SK-N-SH treated with all-trans-retinoic acid at 6 μM for 48 hours (cell line): Measurements from ENCODE around the gene PRR5.

Experiments
- ATAC-seq: fragments of 200-7000 bp; cut with Tn5 transposase; 3 replicates; pipeline ENCODE4 v1.9.1; 2020; ENCODE audit warnings: mild to moderate bottlenecking, moderate library complexity
- ARNTL ChIP-seq: fragments of 450-650 bp; formaldehyde crosslinking; IDR thresholded peaks from 2 replicates; pipeline ENCODE4 v1.5.0; 2020; ENCODE audit warnings: low read depth, mild to moderate bottlenecking, moderate library complexity, borderline replicate concordance
- BACH2 ChIP-seq: fragments of 250-450 bp; sonication (Bioruptor Pico); IDR thresholded peaks from 2 replicates; pipeline ENCODE4 v1.9.0; 2021; ENCODE audit warnings: mild to moderate bottlenecking, borderline replicate concordance
- CSRNP3 ChIP-seq: fragments of 250-450 bp; sonication (Bioruptor Pico); IDR thresholded peaks from 2 replicates; pipeline ENCODE4 v1.5.1; 2021; ENCODE audit warnings: mild to moderate bottlenecking, moderate library complexity
- ESRRG ChIP-seq: fragments of 250-450 bp; sonication (Bioruptor Pico); IDR thresholded peaks from 2 replicates; pipeline ENCODE4 v1.6.1; 2021; ENCODE audit warnings: mild to moderate bottlenecking
- GLIS3 ChIP-seq: fragments of 250-450 bp; sonication (Bioruptor Pico); IDR thresholded peaks from 2 replicates; pipeline ENCODE4 v1.5.0; 2020; ENCODE audit warnings: mild to moderate bottlenecking, moderate library complexity
- ISL1 ChIP-seq: fragments of 250-450 bp; sonication (Bioruptor Pico); IDR thresholded peaks from 2 replicates; pipeline ENCODE4 v2.1.2; 2022; ENCODE audit warnings: mild to moderate bottlenecking, moderate library complexity
- OSR1 ChIP-seq: fragments of 250-450 bp; sonication (Bioruptor Pico); IDR thresholded peaks from 2 replicates; pipeline ENCODE4 v1.8.0; 2022; ENCODE audit warnings: moderate library complexity, mild to moderate bottlenecking, inconsistent platforms
- PATZ1 ChIP-seq: fragments of 250-450 bp; sonication (Bioruptor Pico); IDR thresholded peaks from 2 replicates; pipeline ENCODE4 v1.8.0; 2020; ENCODE audit warnings: mild to moderate bottlenecking, moderate library complexity, borderline replicate concordance
- POU6F1 ChIP-seq: fragments of 250-450 bp; sonication (Bioruptor Pico); IDR thresholded peaks from 2 replicates; pipeline ENCODE4 v1.8.0; 2021; ENCODE audit warnings: low read depth, mild to moderate bottlenecking, moderate library complexity, borderline replicate concordance
- PPARA ChIP-seq: fragments of 250-450 bp; sonication (Bioruptor Pico); IDR thresholded peaks from 2 replicates; pipeline ENCODE4 v1.5.0; 2020; ENCODE audit warnings: mild to moderate bottlenecking, borderline replicate concordance
- RARB ChIP-seq: fragments of 250-450 bp; sonication (Bioruptor Pico); IDR thresholded peaks from 2 replicates; pipeline ENCODE4 v1.8.0; 2021; ENCODE audit warnings: mild to moderate bottlenecking, moderate library complexity
- SNAI2 ChIP-seq: fragments of 250-450 bp; sonication (Bioruptor Pico); IDR thresholded peaks from 2 replicates; pipeline ENCODE4 v1.5.0; 2020; ENCODE audit warnings: mild to moderate bottlenecking, moderate library complexity
- TCF4 ChIP-seq: fragments of 250-450 bp; sonication (Bioruptor Pico); IDR thresholded peaks from 2 replicates; pipeline ENCODE4 v1.8.0; 2021; ENCODE audit warnings: mild to moderate bottlenecking, moderate library complexity, borderline replicate concordance
- TOX ChIP-seq: fragments of 250-450 bp; sonication (Bioruptor Pico); IDR thresholded peaks from 2 replicates; pipeline ENCODE4 v1.8.0; 2021; ENCODE audit warnings: mild to moderate bottlenecking, moderate library complexity, borderline replicate concordance
- TSHZ2 ChIP-seq: fragments of 250-450 bp; sonication (Bioruptor Pico); IDR thresholded peaks from 2 replicates; pipeline ENCODE4 v1.5.0; 2020; ENCODE audit warnings: mild to moderate bottlenecking, moderate library complexity
- ZFP3 ChIP-seq: fragments of 250-450 bp; sonication (Bioruptor Pico); IDR thresholded peaks from 2 replicates; pipeline ENCODE4 v1.5.0; 2020; ENCODE audit warnings: mild to moderate bottlenecking, moderate library complexity
- ZFP30 ChIP-seq: fragments of 450-650 bp; formaldehyde crosslinking; IDR thresholded peaks from 2 replicates; pipeline ENCODE4 v1.5.0; 2022; ENCODE audit warnings: mild to moderate bottlenecking, moderate library complexity
- ZNF70 ChIP-seq: fragments of 450-650 bp; formaldehyde crosslinking; IDR thresholded peaks from 2 replicates; pipeline ENCODE4 v1.5.0; 2020; ENCODE audit warnings: mild to moderate bottlenecking, moderate library complexity
- ZNF8 ChIP-seq: fragments of 450-650 bp; formaldehyde crosslinking; IDR thresholded peaks from 2 replicates; pipeline ENCODE4 v1.5.0; 2020; ENCODE audit warnings: mild to moderate bottlenecking, moderate library complexity
- TF ChIP-seq, protein P1 (sequence below): fragments of 250-450 bp; sonication (Bioruptor Pico); IDR thresholded peaks from 2 replicates; pipeline ENCODE4 v1.5.1; 2020; ENCODE audit warnings: low read depth, mild to moderate bottlenecking, moderate library complexity

The PRR5 gene

GRCh38 chr22:44764373-44764772 lies 62.4 kb downstream of the PRR5 start:
- TF ChIP-seq OSR1 (CRISPR knock-in tag): no peak
- no peak for TF ChIP-seq PPARA (CRISPR knock-in tag)
- no peak for TF ChIP-seq CSRNP3
- no peak for TF ChIP-seq TOX (CRISPR knock-in tag)
- TF ChIP-seq, protein P1, sequence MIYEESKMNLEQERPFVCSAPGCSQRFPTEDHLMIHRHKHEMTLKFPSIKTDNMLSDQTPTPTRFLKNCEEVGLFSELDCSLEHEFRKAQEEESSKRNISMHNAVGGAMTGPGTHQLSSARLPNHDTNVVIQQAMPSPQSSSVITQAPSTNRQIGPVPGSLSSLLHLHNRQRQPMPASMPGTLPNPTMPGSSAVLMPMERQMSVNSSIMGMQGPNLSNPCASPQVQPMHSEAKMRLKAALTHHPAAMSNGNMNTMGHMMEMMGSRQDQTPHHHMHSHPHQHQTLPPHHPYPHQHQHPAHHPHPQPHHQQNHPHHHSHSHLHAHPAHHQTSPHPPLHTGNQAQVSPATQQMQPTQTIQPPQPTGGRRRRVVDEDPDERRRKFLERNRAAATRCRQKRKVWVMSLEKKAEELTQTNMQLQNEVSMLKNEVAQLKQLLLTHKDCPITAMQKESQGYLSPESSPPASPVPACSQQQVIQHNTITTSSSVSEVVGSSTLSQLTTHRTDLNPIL (CRISPR knock-in tag): no peak
- no peak for TF ChIP-seq GLIS3 (CRISPR knock-in tag)
- TF ChIP-seq ESRRG (CRISPR knock-in tag): no peak
- TF ChIP-seq PATZ1 (CRISPR knock-in tag): no peak

DNA sequence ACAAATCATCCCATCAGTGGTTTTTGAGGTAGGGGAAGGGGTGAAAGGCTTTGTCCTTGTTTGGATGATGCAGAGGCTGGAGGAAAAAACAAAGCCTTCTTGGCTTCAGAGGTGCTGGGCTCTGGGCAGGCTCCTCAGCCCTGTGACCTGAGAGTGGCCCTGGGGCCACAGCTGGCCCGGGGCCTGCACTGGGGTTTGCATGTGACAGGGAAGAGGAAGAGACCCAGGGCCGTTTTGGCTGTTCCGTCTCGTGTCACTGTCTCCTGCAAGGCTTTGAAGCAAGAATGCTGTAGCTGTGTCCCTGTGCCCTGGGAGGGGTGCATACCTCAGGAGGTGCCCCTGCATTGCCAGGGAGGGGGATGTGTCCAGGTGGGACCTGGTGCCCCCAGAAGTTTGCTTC lies 63.0 kb downstream of the PRR5 start:
- no peak for ATAC-seq
- TF ChIP-seq PPARA (CRISPR knock-in tag) (no peak), PATZ1 (CRISPR knock-in tag) (no peak), GLIS3 (CRISPR knock-in tag) (no peak), ZNF70 (CRISPR knock-in tag) (no peak), ISL1 (no peak), TCF4 (CRISPR knock-in tag) (no peak), ZFP30 (CRISPR knock-in tag) (no peak), RARB (CRISPR knock-in tag) (no peak), ARNTL (CRISPR knock-in tag) (no peak), BACH2 (no peak), CSRNP3 (no peak), ZFP3 (CRISPR knock-in tag) (no peak), SNAI2 (no peak), ZNF8 (CRISPR knock-in tag) (no peak), TSHZ2 (CRISPR knock-in tag) (no peak), POU6F1 (CRISPR knock-in tag) (no peak), ESRRG (CRISPR knock-in tag) (no peak)
- TF ChIP-seq, all 23 proteins: peak for 0

More at GRCh38 chr22:44764373-44764772, 62.4 kb downstream of the PRR5 start:
- no peak for ATAC-seq
